ENCODE results near the gene PVALB.
A peak's percentile ranks its signal among the peaks of the same experiment; 100 is the strongest.

Gene PVALB

GRCh38 chr22:36772451-36772850, 44.4 kb downstream of the PVALB start:
- DNase-seq (ENCODE audit: low read depth in 2 of 2), result no peak

DNA sequence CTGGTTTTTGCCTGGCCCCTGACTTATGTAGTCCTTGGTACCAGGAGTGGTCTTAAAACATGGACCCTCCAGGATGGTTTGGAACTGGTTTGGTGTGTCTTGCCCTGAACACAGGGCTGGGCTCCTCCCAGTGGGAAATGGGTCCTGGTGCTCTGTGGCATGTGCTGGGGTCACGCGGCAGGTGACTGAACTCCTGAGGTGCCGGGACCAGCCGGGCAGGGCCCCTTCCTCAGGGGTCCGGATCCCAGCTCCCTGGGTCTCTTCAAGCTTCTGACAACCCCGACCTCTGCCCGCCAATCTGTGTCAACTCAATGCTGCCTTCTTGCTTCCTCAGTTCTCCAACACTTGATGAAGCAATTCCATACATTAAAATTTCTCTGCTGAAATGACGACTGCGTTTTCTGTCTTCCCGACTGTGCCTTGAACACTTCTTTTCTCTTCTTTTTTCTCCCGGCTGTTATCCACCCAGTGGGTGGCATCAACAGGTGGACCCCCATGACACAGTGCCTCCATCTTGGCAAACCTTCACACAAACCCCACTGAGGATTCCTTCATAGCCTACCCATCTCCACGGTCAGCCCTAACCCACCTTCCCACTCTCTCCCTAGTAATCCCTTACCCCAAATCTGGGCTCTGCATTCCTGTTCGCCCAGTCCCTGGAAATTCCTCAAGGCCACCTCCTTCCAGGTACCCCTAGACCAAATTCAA, 45.3 kb downstream of the PVALB start:
- no peak for DNase-seq (ENCODE audit: low read depth in 2 of 2)

- DNase-seq (ENCODE audit: low read depth in 2 of 2), result no peak
These were observed 46.2 kb downstream of the PVALB start for GRCh38 chr22:36770513-36771231.

DNA sequence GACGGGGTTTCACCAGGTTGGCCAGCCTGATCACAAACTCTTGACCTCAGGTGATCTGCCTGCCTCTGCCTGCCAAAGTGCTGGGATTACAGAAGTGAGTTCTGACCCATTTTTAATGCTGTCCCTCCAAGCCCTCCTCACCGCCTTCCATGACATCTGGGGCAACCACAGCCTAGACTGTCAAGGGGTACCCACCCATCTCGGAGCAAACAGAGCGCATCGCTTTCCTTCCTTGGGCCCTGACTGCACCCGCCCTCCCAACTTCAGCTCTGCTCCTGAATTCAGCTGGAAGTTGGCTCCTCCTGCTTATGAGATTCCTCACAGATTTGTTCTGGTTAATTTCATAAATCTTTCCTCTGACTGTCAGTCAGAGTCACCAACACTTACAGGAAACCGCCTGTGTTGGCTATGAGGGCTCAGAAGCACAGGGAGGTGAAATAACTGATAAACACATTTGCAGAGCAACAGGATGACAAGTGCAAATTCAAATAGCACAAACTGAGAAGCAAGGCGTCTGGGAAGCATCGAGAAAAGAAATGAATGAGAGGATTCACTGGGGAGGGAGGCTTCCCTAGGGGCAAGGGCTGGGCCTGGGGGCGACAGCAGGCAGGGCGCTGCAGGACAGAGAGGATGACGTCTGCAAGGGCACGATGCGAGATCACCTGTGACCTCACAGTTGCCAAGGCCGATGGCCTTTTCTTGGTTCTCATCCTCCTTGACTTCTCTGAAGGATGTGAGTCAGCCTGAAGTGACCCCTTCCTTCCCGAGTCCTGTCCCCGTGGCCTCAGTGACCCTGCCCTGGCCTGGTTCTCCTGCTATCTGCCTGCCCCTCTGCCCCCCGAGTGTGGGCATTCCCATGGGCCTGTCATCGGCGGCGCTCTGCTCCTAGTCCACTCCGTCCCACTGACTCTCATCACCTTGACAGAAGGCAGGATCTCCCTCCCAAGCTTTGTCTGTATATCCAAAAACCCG, 47.0 kb downstream of the PVALB start:
- no peak for DNase-seq (ENCODE audit: low read depth in 2 of 2)

DNA sequence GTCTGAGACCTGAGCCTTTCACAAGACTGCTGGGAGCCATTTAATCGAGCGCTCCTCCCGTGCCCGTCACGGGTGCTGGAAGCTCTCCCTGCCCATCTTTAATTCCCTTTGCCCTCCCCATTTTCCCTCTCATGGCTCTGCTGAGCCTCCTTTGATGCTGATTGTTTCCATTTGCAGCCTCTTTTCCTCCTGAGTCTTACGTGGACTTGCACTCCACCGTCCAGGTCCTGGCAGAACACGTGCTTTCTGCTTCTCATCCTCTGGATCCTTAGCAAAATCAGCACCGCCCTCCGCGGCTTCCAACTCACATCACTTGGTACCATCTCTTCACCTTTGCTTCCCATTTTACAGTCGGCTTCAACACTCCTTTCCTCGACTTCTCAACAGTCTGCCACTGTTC, 48.2 kb downstream of the PVALB start:
- DNase-seq (ENCODE audit: low read depth in 2 of 2), result no peak

DNA sequence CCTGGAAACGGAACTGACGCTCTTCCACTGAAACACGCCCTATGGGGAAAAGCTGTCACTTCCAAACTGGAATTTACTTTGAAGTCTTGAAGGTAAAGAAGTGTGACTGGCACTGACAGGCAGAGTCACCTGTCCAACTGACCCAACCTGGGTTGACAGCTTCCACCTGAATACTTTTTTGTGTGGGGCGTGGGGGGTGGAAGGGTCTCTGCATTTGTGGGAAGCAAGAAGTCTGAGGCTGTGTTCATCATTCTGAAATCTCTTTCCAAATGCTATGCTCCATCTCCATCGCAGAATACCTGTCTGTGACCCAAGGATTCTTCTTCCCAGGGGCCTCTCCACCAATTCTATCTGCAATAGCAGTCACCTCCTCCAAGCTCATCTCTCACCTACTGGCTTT, 48.7 kb downstream of the PVALB start:
- no peak for DNase-seq (ENCODE audit: low read depth in 2 of 2)

- DNase-seq (ENCODE audit: low read depth in 2 of 2), result no peak
These were observed 49.6 kb downstream of the PVALB start for GRCh38 chr22:36767035-36767775.

- no peak for DNase-seq (ENCODE audit: low read depth in 2 of 2)
These were observed 50.8 kb downstream of the PVALB start for GRCh38 chr22:36765943-36766450.

DNA sequence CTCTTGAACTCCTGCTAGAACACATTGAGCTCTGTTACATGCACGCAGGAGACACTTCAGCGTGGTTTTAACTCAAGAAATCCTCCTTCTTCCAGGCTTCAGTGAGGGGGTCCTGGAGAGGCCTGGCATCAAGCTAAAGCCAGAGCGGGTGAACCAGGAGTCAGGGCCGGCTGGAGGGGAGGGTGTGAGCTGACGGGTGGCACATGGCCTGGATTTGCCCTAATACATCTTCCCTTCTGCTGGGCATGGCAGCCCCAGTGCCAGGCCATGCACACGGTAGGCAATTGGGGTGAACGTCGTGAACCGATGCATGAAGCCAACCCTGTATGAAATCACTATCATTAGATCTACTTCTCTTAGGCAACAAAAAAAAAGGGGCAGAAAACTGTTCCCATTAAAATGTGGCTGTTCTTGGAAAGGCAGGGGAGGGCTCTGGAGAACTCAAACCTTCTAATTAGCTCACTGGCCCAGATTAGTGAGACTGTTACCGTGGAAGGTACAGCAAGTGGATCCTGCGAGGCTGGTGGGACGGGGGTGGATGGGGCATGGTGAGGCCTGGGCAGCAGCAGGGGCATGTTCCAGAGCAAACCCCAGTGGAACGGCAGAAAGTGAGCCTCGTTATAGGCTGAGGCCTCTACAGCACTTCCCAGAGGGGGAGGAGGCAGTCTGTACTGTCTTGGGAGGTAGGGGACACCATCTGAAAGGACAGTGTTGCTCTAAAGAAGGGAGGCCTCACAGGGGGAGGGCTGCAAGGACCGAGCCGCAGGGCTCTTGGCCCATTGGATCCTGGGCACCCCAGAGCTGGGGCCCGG, 51.5 kb downstream of the PVALB start:
- no peak for DNase-seq (ENCODE audit: low read depth in 2 of 2)

- no peak for DNase-seq (ENCODE audit: low read depth in 2 of 2)
These were observed 52.2 kb downstream of the PVALB start for GRCh38 chr22:36764641-36765040.

GRCh38 chr22:36764060-36764459, 52.8 kb downstream of the PVALB start:
- no peak for DNase-seq (ENCODE audit: low read depth in 2 of 2)

- DNase-seq (ENCODE audit: low read depth in 2 of 2), result no peak
These were observed 53.3 kb downstream of the PVALB start for GRCh38 chr22:36763576-36763975.

GRCh38 chr22:36762687-36763260, 54.1 kb downstream of the PVALB start:
- DNase-seq (ENCODE audit: low read depth in 2 of 2), result no peak

GRCh38 chr22:36761553-36762240, 55.1 kb downstream of the PVALB start:
- DNase-seq (ENCODE audit: low read depth in 2 of 2), result no peak

GRCh38 chr22:36760786-36761185, 56.0 kb downstream of the PVALB start:
- DNase-seq (ENCODE audit: low read depth in 2 of 2), result no peak

GRCh38 chr22:36759481-36760159, 57.2 kb downstream of the PVALB start:
- DNase-seq (ENCODE audit: low read depth in 2 of 2), result no peak

- no peak for DNase-seq (ENCODE audit: low read depth in 2 of 2)
These were observed 58.0 kb downstream of the PVALB start for GRCh38 chr22:36758792-36759271.

DNA sequence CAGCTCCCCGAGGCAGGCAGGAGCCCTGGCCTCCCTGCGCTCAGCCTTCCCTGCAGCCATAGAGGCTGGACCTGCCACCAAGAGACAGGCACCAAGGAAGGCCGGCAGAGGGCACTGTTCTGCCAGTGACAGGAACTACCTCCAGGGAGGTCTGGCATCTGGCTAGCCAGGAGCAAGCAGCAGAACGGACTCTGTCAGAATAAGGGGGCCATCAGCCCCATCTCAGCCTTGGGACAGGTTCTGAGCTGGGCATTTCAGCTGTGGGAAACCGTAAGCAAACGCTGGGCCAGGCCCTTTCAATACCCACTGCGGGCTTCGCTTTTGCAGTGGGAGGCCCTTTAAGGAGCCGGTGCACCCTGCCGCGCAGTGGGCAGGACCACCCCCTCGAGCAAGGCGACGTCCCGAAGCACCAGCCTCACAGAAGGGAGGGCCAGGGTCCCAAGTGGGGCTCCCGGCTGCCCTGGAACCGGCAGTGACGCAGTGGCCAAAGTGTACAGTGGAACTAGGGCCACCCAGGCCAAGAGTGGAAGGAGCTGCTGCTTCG, 59.1 kb downstream of the PVALB start:
- peak in 1 of 2 experiments; percentile 20 for DNase-seq (ENCODE audit: low read depth in 2 of 2)
